Stromal cell of bone marrow (primary cell): ENCODE data around the gene CTTNBP2NL.
A peak's percentile ranks its signal among the peaks of the same experiment; 100 is the strongest.
"Not testable (repeated sequence)": the region's sequence is repeated elsewhere in the genome, so short reads cannot be mapped to it uniquely, and the experiment has no call there.

Experiments used
- DNase-seq: peaks from one replicate; pipeline ENCODE4 v3.0.0-alpha.2; 2012; ENCODE audit warnings: low read depth

CTTNBP2NL gene

DNA sequence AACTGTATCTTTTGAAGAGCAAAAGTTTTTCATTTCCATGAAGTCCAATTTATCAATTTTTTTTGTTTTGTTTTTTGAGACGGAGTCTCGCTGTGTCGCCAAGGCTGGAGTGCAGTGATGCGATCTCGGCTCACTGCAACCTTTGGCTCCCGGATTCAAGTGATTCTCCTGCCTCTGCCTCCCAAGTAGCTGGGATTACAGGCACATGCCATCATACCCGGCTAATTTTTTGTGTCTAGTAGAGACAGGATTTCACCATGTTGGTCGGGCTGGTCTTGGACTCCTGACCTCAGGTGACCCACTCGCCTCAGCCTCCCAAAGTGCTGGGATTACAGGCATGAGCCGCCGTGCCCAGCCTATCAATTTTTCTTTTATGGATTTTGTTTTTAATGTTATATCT is 27.7 kb downstream of the CTTNBP2NL start:
- not testable (repeated sequence) for DNase-seq

GRCh38 chr1:112429749-112430148 is 33.7 kb downstream of the CTTNBP2NL start:
- no peak for DNase-seq

DNA sequence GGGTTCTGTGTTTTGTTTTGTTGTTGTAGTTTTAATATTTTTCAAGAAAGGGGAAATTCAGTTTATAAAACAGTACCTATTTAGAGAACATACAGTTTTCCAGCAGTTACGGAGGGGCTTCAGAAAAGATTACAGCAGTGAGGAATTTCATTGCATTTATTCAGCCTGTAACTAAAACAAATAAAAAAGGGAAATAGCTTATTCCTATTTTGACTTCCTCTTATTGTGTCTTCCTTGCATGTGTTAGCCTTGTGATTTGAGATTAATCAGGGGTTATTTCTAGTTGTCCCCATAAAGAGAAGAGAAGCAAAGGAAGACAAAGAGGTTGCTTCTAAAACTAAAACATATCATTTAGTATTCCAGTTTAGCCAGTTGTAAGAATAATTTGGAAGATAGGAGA is 35.0 kb downstream of the CTTNBP2NL start:
- DNase-seq, result no peak

DNA sequence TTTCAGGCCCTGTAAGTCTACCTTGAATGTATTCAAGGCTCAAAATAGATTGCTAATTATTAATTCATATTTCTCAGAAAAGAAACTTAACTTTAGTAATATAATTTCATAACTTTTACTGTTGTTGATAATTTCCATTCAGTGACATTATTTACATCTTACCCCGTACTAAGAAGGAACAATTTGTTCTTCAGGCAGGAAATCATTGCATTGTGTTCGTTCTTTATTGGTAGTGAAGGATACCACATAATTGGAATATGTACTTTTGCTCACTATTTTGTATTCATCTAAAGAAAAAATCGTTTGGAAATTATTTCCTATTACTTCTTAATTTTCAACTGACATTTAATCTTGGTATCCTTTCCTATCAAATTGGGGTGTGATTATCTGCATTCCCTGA is 39.4 kb downstream of the CTTNBP2NL start:
- DNase-seq, result no peak

DNA sequence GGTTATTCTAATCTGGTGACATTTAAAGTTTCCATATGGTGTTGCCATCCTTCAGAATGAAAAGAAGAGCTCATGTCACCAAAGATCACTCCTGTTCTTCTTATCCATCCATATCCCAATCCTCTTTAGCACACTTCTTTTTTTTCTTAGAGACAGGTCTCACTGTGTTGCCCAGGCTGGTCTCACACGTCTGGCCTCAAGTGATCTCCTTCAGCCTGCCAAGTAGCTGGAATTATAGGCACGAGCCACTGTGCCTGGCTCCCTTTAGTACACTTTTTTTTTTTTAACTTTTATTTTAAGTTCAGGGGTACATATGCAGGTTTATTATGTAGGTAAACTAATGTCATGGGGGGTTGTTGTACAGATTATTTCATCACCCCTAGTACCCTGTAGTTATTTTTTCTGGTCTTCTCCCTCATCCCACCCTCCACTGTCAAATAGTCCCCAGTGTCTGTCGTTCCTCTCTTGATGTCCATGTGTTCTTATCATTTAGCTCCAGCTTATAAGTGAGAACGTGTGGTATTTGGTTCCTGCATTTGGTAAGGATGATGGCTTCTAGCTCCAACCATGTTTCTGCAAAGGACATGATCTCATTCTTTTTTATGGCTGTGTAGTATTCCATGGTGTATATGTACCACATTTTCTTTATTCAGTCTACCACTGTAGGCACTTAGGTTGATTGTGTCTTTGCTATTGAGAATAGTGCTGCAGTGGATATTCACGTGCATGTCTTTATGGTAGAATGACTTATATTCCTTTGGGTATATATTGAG is 40.6 kb downstream of the CTTNBP2NL start:
- no peak for DNase-seq

- DNase-seq, result not testable (repeated sequence)
These were observed 42.1 kb downstream of the CTTNBP2NL start for GRCh38 chr1:112438156-112438555.

DNA sequence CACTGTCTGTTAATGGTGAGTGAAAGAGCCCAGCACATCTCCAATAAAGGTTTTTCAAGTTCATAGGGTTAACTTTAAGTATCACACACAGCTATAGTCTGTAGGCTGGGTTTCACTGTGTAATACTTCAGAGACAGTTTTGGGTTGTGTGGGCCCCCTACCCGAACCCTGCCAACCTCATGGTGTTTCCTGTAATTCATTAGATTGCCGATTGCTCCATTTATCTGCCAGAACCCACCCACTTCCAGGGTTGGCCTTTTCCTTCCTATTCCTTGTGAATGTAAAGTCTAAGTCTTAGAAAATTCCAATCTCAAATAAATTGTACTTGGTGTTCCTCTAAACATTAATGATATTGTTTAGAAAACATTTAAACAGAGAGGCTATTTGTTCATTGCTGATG is 43.6 kb downstream of the CTTNBP2NL start:
- DNase-seq, result no peak

- DNase-seq, result no peak
These were observed 44.6 kb downstream of the CTTNBP2NL start for GRCh38 chr1:112440574-112440973.

DNA sequence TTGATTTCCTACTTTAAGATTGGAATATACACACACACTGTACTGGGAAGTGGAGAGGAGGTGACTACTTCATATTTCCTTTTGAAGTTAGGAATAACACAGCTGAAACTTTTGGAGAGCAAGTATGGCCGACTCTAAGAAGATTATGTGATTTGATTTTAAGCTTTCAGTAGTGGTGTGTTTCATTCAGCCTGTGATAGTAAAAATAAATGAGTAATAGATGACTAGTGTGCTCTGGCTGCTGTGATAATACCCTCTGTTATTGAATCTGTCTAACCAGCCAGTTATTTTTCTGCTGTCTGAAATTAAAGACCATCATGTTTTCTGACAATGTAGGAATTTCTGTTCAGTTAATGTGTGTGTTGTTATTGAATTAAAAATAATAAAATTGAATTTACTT is 48.3 kb downstream of the CTTNBP2NL start:
- DNase-seq, result peak; percentile 37

GRCh38 chr1:112445596-112445995 is 49.6 kb downstream of the CTTNBP2NL start:
- no peak for DNase-seq

DNA sequence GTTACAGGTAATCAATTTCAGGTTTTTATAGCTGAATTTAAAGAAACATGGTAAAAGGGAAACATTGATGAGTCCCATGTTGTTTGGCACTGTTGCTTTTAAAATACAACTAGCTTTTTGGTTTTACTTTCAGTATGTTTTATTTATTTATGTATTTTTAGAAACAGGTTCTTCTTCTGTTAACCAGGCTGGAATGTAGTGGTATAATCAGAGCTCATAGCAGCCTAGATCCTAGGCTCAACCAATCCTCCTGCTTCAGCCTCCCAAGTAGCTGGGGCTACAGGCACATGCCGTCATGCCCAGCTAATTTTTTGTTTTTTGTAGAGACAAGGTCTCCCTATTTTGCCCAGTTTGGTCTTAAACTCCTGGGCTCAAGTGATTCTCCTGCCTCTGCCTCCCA is 50.4 kb downstream of the CTTNBP2NL start:
- no peak for DNase-seq

- DNase-seq, result no peak
These were observed 53.1 kb downstream of the CTTNBP2NL start for GRCh38 chr1:112448904-112449629.

DNA sequence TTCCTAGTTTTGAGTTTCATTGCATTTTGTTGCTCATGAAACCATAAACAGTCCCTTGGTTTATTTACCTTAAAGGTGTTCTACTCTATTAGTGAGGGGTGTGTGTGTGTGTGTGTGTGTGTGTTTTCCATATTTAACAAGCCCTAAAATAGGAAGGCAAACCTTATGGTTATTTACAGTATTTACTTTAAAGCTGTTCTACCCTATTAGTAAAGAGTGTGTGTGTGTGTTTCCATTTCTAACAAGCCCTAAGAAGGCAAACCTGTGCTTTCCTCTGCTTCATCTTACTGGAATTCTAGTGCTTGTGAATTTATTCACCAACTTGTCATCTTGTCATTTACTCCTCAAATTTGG is 53.6 kb downstream of the CTTNBP2NL start:
- no peak for DNase-seq

DNA sequence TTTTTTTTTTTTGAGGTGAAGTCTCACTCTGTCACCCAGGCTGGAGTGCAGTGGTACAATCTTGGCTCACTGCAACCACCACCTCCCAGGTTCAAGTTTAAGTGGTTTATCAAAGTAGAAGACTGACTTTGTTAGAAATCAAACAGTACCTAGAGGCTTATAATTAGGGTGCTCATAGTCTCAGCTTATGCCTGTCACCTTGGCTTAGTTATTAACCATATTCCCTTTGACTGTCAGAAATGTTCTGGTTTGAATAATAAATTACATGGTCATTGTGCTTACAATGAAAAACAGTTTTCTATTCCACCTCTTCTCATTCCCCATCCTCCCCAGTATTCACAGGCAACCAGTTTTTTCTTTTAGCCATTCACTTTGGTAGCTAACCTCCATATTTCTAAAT is 54.8 kb downstream of the CTTNBP2NL start:
- DNase-seq, result no peak

DNA sequence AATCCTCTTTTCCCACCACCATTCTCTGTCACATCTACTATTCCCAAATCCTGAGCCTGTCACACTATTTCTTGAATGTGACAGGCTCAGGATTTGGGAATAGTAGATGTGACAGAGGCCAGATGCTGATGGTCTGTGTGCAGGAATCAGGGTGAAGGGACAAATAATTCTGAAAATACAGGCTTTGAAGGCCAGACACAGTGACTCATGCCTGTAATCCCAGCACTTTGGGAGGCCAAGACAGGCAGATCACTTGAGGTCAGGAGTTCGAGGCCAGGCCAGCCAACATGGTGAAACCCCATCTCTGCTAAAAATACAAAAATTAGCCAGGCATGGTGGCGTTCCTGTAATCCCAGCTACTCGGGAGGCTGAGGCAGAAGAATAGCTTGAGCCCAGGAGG is 55.3 kb downstream of the CTTNBP2NL start:
- DNase-seq, result not testable (repeated sequence)

- DNase-seq, result no peak
These were observed 57.9 kb downstream of the CTTNBP2NL start for GRCh38 chr1:112453876-112454275.

GRCh38 chr1:112454316-112454715 is 58.3 kb downstream of the CTTNBP2NL start:
- DNase-seq, result no peak

DNA sequence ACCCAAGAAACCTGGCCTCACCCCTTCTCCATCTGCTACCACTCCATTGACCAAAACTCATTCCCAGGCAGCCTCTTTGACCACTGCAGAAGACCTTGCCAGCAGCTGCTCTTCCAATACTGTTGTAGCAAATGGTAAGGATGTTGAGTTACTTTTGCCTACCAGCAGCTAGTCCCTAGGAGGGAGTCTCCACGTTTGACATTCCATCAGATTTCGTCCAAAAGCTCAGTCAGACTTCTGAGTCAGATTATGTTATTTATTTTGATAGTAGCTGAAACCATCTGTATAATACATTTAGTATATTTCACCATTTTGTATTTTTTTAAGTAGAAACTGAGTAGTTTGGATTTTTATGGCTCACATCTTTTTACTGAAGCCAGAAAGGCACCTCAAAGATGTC is 61.2 kb downstream of the CTTNBP2NL start:
- peak; percentile 73 for DNase-seq

DNA sequence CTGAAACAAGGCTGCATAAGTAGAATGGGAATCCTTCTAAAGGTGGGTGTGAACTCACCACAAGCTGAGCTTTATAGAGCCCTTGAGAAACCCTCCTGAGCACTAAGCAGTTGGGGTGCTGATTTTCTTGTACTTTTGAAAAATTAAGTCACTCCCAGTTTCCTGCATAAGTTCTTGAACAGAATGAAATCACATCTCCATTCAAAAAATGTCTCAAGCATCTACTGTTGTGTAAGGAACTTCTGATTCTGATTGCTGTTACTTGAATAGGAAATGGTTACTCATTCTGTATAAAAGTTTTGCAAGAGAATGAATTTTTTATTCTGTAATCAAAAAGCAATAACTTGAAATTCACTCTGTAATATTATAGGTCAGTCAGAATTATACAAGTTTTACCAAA is 61.9 kb downstream of the CTTNBP2NL start:
- peak; percentile 37 for DNase-seq

DNA sequence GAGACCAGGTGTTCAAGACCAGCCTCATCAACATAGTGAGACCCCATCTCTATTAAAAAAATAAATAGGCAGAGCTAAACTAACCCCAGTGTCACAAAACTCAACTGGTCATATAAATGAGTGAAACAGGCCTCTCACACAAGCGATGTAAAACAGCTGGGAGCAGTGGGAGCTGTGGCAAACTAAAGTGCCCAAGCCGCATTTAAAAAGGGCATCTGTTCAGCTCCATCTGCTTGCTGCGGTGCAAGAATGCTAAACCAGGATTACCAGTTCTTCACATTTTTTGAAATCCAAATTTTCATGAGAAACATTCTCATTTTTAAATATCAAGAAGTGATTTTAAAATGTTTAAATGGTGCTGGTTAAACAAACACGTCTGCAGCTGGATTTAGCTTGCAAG is 62.7 kb downstream of the CTTNBP2NL start:
- no peak for DNase-seq

DNA sequence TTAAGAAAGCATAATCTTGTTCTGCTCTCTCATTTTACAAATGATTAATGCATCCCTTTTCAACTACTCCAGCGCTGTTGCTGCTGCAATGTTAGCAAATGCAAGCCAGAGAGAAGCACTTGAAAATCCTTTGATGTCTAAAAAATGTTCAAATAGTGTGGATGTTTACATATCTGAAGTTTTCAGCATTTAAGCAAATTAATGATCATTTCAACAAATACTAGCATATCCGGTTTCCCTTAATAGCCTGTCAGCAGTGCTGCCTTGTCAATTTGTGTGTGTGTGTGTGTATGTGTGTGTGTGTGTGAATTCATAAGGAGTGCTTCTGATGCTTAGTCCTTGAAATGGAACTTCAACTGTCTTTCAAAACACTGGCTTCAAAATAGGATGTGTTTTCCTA is 64.6 kb downstream of the CTTNBP2NL start:
- no peak for DNase-seq

DNA sequence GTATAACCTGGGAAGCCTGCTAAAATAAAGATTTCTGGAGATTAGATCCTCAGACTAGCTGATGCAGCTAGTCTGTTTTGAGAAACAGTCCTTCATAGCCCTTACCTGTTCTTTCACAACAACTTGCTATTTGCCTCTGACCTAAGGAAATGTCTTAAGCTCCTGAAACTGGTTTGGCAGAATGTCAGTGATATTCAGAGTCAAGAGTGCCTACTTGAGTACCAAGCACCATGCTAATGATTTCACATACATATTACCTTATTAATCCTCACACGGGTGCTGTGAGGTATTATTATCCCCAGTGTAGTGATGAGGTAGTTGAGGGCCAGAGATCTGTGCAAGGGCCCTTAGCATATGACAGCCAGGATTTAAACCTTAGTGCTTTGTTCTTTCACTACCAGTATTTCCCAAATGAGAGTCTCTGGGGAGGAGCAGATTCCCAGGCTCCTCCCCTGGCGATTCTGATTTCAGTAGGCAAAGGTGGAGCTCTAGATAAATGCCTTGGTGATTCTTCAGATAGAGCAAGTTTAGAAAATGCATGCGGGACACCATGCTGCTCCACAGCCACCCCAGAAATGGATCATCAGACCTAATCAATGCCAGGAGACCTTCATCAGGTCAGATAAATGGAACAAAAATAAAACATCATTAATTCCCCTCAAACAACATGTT is 65.3 kb downstream of the CTTNBP2NL start:
- no peak for DNase-seq

DNA sequence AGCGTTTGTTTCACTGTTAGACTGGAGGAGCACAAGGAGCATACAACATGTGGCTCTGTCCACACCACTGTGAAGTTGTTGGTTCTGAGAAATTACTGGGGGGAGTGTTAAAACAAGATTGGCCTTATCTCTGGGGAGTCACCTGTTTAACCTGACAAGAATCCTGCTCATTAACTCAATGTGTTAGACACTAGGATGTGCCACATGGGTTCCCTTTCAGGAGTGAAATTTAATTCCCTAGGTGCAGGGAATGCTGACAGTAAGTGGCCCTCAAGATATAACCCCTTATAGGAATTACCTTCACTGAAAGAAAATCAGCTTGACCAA is 66.9 kb downstream of the CTTNBP2NL start:
- DNase-seq, result no peak
